ENCODE data around the gene DOCK1.

Gene DOCK1

DNA sequence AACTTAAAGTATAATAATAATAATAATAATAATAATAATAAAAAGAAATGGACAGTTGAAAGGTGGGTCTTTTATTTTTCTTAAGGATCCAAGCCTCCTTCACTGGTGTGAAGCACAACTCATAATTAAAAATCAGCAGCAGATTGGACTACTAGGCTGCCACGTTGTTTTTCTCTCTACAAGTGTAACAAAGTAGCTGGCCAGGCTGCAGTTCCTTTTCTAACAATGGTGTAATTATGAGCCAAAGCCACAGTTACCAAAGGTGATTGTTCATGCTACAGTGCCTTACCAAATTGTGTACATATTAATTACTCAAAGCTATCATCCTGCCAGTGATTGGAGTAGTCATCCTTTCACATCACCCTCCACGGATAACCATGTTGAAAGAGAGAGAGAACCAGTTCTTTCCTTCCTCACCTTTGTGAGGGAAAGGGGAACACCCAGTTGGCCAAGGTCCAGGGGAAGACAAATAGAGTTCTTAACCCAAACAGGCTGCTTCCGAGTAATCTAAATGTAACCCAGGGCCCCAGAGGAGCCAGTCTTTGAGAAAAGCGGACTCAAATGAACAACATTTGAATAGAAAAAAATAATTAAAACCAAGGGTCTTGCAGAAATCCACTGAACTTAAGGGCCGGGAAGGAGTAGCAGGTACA is 557.5 kb downstream of the DOCK1 start:
- no peak overlapping the region for H3K4me3 ChIP-seq (replicated peaks; ENCODE audit: low read depth, low read length)
- TF ChIP-seq, protein P1, sequence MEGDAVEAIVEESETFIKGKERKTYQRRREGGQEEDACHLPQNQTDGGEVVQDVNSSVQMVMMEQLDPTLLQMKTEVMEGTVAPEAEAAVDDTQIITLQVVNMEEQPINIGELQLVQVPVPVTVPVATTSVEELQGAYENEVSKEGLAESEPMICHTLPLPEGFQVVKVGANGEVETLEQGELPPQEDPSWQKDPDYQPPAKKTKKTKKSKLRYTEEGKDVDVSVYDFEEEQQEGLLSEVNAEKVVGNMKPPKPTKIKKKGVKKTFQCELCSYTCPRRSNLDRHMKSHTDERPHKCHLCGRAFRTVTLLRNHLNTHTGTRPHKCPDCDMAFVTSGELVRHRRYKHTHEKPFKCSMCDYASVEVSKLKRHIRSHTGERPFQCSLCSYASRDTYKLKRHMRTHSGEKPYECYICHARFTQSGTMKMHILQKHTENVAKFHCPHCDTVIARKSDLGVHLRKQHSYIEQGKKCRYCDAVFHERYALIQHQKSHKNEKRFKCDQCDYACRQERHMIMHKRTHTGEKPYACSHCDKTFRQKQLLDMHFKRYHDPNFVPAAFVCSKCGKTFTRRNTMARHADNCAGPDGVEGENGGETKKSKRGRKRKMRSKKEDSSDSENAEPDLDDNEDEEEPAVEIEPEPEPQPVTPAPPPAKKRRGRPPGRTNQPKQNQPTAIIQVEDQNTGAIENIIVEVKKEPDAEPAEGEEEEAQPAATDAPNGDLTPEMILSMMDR (IDR thresholded peaks at IDR 0.05; ENCODE audit: low read length, missing control alignments), result no peak
- no peak for DNase-seq (ENCODE audit: low read depth)

DNA sequence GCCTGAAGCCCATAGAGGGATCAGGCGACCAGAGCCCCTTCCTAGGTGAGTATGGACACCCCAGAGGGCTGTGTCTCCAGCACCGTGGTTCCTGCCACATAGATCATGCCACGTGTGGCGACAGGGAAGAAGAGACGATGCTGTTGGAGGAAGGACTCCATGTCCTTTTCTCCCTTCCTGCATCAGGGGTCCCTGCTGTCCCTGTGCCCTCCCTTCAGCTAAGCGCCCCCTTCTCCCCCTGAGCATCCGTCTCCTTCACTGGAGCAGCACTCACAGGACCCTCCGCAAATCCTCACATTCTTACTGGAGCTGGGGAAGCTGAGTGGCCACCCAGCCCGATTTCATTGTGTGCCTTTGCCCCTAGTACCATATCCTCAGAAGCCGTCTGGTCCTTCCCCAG is 558.3 kb downstream of the DOCK1 start:
- H3K4me3 ChIP-seq (replicated peaks; ENCODE audit: low read depth, low read length), result no peak overlapping the region
- TF ChIP-seq, protein P1 (IDR thresholded peaks at IDR 0.05; ENCODE audit: low read length, missing control alignments), result no peak
- DNase-seq (ENCODE audit: low read depth), result no peak

DNA sequence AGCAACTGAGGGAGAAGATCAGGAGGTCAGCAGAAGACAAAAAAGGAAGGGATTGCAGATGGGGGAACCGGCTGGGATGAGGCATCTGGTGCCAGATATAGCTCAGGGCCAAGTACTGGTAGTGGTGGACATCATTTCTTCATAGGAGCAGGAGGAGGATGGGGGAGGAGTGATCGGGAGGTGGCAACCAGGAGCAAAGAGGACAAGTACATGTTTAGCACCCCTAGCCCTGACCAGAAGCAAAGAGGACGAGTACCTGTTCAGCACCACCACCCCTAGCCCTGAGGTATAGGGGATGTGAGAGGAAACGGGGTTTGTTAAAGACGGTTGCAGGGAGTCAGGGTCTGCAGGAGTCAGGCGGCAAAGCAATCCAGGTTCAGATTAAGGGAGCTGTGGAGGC is 559.3 kb downstream of the DOCK1 start:
- DNase-seq (ENCODE audit: low read depth), result no peak
- TF ChIP-seq, protein P1 (IDR thresholded peaks at IDR 0.05; ENCODE audit: low read length, missing control alignments), result no peak
- no peak overlapping the region for H3K4me3 ChIP-seq (replicated peaks; ENCODE audit: low read depth, low read length)

DNA sequence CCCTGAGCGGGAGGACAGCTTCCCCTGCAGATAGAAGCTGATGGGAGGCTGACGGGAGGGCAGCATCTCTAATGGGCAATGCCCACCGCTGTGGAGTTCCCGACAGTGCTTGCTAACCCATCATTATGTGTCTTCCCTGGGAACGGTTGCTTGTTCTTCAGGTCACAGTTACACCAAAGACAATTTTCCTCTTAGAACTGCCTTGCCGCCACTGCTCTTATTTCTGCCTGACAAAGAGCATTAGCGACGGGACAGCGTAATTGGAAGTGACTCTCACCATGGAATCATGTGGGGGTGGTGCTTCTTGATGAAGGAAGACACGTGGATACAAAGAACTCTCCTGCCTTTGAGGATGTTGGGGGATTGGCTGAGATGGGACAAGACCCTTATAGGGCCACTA is 562.6 kb downstream of the DOCK1 start:
- TF ChIP-seq, protein P1 (IDR thresholded peaks at IDR 0.05; ENCODE audit: low read length, missing control alignments), result no peak
- no peak for DNase-seq (ENCODE audit: low read depth)
- H3K4me3 ChIP-seq (replicated peaks; ENCODE audit: low read depth, low read length), result no peak overlapping the region

DNA sequence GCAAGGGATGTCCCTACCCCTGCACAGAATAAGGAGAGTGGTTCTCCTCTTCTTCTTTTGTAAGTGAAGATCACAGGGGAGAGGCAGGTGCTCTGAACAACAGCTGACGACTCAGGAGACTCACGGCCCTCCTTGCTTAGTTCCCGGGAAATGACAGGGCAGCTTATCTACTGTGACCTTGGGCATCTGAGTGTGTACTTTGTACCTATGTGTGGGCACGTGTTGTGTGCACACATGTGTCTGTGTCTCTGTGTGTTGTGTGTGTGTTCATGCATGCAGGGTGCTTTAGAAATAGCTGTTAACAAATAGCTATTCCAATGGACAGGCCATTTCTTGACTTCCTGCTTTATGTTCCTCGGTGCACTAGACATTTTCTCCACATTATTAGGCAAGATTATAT is 563.4 kb downstream of the DOCK1 start:
- TF ChIP-seq, protein P1 (IDR thresholded peaks at IDR 0.05; ENCODE audit: low read length, missing control alignments), result no peak
- no peak for DNase-seq (ENCODE audit: low read depth)
- H3K4me3 ChIP-seq (replicated peaks; ENCODE audit: low read depth, low read length), result no peak overlapping the region

DNA sequence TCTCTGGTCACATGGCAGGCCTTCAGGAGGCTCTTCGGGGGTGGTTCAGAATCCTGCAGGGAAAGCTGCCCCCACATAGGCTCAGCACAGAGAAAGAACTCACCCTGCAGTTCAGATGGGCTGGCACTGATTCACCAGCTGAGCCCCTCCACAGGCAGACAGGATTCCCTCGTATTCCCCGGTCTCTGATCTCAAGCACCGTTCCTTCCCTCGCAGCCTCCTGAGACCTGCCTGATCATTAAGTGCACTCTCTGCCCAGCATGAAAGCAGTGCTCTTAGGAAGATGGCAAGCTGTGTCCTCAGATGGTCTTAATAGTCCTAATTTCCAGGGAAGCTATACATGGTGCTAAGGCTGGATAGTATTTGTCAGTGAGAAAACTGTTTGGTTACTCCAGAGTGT is 565.7 kb downstream of the DOCK1 start:
- DNase-seq (ENCODE audit: low read depth), result no peak
- TF ChIP-seq, protein P1 (IDR thresholded peaks at IDR 0.05; ENCODE audit: low read length, missing control alignments), result no peak
- H3K4me3 ChIP-seq (replicated peaks; ENCODE audit: low read depth, low read length), result no peak overlapping the region

DNA sequence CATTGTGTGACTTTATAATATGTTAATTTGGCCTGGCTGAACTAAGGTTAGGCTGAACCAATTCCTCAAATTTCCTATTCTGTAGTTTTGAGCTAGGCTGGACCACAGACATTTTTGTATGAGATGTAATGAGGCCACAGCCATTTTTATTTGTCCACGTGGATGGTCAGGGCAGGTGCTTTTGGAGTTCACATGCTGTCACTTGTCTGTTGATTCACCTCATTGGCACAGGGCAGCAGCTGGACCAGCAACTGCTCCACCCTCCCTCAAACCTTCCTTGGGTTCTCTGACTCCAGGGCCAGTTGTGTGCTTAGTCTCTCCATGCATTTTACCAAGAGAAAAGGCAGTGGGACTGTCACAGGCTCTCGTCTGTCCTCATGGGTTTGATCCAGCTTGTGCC is 567.7 kb downstream of the DOCK1 start:
- DNase-seq (ENCODE audit: low read depth), result no peak
- TF ChIP-seq, protein P1 (IDR thresholded peaks at IDR 0.05; ENCODE audit: low read length, missing control alignments), result no peak
- H3K4me3 ChIP-seq (replicated peaks; ENCODE audit: low read depth, low read length), result no peak overlapping the region

All from fibroblast of pulmonary artery (primary cell).